H1 (cell line): Measurements from ENCODE around the gene VIT.

Experiments
- BRCA1 ChIP-seq: IDR thresholded peaks from 2 replicates; pipeline ENCODE4 v1.6.1; 2012; ENCODE audit warnings: low read depth, low read length, improper control_type of control experiment
- CBX5 ChIP-seq: fragments of 300-800, 300-1000 bp; sonication (generic); IDR thresholded peaks from 2 replicates; pipeline ENCODE4 v1.7.1; 2016; ENCODE audit warnings: antibody characterized with exemption, low read length, low read depth
- EZH2 ChIP-seq: fragments of 200-600 bp; sonication (generic); IDR thresholded peaks from 2 replicates; pipeline ENCODE4 v1.7.1; 2012; ENCODE audit warnings: low read depth, mild to moderate bottlenecking, moderate library complexity, low read length, inconsistent platforms; ENCODE audit not compliant: severe bottlenecking
- POLR2AphosphoS5 ChIP-seq: IDR thresholded peaks from 2 replicates; pipeline ENCODE4 v1.6.1; 2011; ENCODE audit warnings: low read depth, low read length
- RAD21 ChIP-seq, 2 experiments: IDR thresholded peaks in 1 of 2; conservative IDR thresholded peaks in 1 of 2; 2 replicates each; pipeline ENCODE4 v1.6.1; 2011; ENCODE audit warnings: low read depth in 2 of 2, low read length in 2 of 2, improper control_type of control experiment in 1 of 2, inconsistent platforms in 1 of 2, mild to moderate bottlenecking in 1 of 2, moderate library complexity in 1 of 2
- SRF ChIP-seq: IDR thresholded peaks from 2 replicates; pipeline ENCODE4 v1.6.1; 2011; ENCODE audit warnings: mild to moderate bottlenecking, low read depth, low read length, moderate library complexity
- TCF12 ChIP-seq: IDR thresholded peaks from 2 replicates; pipeline ENCODE4 v1.6.1; 2011; ENCODE audit warnings: low read depth, mild to moderate bottlenecking, low read length
- YY1 ChIP-seq: IDR thresholded peaks from 2 replicates; pipeline ENCODE4 v1.6.1; 2011; ENCODE audit warnings: low read depth, mild to moderate bottlenecking, low read length
- TF ChIP-seq, protein P1 (sequence below), 3 experiments: IDR thresholded peaks; 1 replicate in 2 of 3; 2 replicates in 1 of 3; pipeline versions ENCODE4 v1.5.1 to v1.6.1; 2011; ENCODE audit warnings: low read length in 3 of 3, mild to moderate bottlenecking in 3 of 3, inconsistent platforms in 2 of 3, low read depth in 1 of 3, moderate library complexity in 1 of 3; ENCODE audit not compliant: insufficient read depth in 1 of 3; ENCODE audit errors: control extremely low read depth in 1 of 3

DNA sequence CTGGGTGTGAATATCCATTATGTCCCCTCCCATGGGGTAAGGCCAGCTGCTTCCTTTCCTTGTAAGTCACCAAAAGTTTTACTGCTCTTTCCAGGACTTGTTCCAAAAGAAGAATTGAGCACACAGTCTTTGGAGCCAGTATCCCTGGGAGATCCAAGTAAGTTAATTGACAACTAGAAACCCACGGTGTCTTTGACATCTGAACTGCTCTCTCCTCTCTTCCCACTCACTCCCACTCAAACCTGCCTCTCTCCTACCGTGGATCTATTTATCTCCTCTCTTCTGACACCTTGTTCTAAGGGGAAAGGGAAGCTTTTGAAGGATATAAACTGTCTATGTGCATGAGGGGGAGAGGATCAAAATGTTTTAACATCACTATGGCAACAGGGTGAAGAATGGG lies 86.7 kb downstream of the VIT start:
- TF ChIP-seq, protein P1, sequence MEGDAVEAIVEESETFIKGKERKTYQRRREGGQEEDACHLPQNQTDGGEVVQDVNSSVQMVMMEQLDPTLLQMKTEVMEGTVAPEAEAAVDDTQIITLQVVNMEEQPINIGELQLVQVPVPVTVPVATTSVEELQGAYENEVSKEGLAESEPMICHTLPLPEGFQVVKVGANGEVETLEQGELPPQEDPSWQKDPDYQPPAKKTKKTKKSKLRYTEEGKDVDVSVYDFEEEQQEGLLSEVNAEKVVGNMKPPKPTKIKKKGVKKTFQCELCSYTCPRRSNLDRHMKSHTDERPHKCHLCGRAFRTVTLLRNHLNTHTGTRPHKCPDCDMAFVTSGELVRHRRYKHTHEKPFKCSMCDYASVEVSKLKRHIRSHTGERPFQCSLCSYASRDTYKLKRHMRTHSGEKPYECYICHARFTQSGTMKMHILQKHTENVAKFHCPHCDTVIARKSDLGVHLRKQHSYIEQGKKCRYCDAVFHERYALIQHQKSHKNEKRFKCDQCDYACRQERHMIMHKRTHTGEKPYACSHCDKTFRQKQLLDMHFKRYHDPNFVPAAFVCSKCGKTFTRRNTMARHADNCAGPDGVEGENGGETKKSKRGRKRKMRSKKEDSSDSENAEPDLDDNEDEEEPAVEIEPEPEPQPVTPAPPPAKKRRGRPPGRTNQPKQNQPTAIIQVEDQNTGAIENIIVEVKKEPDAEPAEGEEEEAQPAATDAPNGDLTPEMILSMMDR (IDR thresholded peaks at IDR 0.05; ENCODE audit: control extremely low read depth in 1 of 3, insufficient read depth in 1 of 3, low read depth in 1 of 3, low read length in 3 of 3), result no peak
- TF ChIP-seq CBX5 (no peak), BRCA1 (no peak), RAD21 (IDR thresholded peaks at IDR 0.05 in 1 of 2, conservative IDR thresholded peaks at IDR 0.05 in 1 of 2; ENCODE audit: low read depth in 2 of 2, low read length in 2 of 2) (no peak), POLR2AphosphoS5 (no peak), EZH2 (no peak), YY1 (no peak), TCF12 (no peak), SRF (no peak)
